Posterior vena cava (tissue), 2 donors: Measurements from ENCODE around the gene DLX1. TPM values are rescaled to one million over a fixed set of nuclear protein-coding genes. Genes with fewer than 3 reads are reported as not detected.
"Not testable (repeated sequence)": the region's sequence is repeated elsewhere in the genome, so short reads cannot be mapped to it uniquely, and the experiment has no call there.

Experiments
- DNase-seq: peaks from one replicate; pipeline ENCODE4 v3.0.0-alpha.2; 2020; ENCODE audit warnings: low spot score
- intact Hi-C, 2 donors: fragments of 100-400 bp; cut with DNase I; formaldehyde crosslinking; loops; one replicate each; pipeline versions ENCODE4 v1.14.1 to v1.14.2; 2022 to 2023
- total RNA-seq, 2 donors: library from RNA; stranded (reverse); fragmentation: NEBNext Ultra II Directional; extraction: Animal tissue kit (Norgen Biotek cat#: 25700); gene quantifications; one replicate each; pipeline ENCODE4 v1.2.1, GENCODE V29; 2021
- donor health status: DM: yes; HTN: yes; CAD: no.
- donor health status: DM: yes; HTN: yes; CAD: no.

Gene DLX1
- total RNA-seq, 2 donors from 2014 or later = not detected

DNA sequence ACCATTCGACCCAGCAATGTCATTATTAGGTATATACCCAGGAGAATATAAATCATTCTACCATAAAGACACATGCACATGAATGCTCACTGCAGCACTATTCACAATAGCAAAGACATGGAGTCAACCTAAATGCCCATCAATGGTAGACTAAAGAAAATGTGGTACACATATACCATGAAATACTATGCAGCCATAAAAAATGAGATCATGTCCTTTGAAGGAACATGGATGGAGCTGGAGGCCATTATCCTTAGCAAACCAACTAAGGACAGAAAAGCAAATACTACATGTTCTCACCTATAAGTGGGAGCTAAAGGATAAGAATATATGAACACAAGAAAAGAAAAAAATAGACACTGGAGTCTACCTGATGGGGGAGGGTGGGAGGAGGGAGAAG lies 53.4 kb downstream of the DLX1 start:
- DNase-seq, intact Hi-C loops: not testable (repeated sequence)

Other genes starting within 250 kb of the DLX1 start
- 10 to 100 TPM; 34.7 to 35.4 TPM for gene SLC25A12, start 191.3 kb upstream of the DLX1 start, total RNA-seq
- 10 to 100 TPM; 29.1 to 42.5 TPM for gene HAT1, start 163.0 kb upstream of the DLX1 start, total RNA-seq
- 1 to 10 TPM; 3.5 to 6.5 TPM for gene METAP1D, start 85.6 kb upstream of the DLX1 start, total RNA-seq
- gene DLX2, start 17.4 kb downstream of the DLX1 start, total RNA-seq = not detected